Endodermal cell (in vitro differentiated cells): ENCODE measurements around the gene KCNMA1. TPM values are rescaled to one million over a fixed set of nuclear protein-coding genes. Genes with fewer than 3 reads are reported as not detected.
A peak's percentile ranks its signal among the peaks of the same experiment; 100 is the strongest.

ENCODE experiments used
- DNase-seq: peaks from one replicate; pipeline ENCODE4 v3.0.0-alpha.2; 2017
- H3K27ac ChIP-seq: 2 replicates; pipeline ENCODE4 v1.5.1; 2013; ENCODE audit warnings: mild to moderate bottlenecking, low read depth, low read length, moderate library complexity
- H3K27me3 ChIP-seq: 2 replicates; pipeline ENCODE4 v1.6.1; 2013; ENCODE audit warnings: mild to moderate bottlenecking, low read length, moderate library complexity; ENCODE audit not compliant: insufficient read depth, control insufficient read depth, poor library complexity, severe bottlenecking
- H3K36me3 ChIP-seq: 2 replicates; pipeline ENCODE4 v1.7.0; 2013; ENCODE audit warnings: mild to moderate bottlenecking, low read length, moderate library complexity; ENCODE audit not compliant: control insufficient read depth, insufficient read depth
- H3K4me1 ChIP-seq: one replicate; pipeline ENCODE4 v1.7.0; 2013; ENCODE audit warnings: low read length; ENCODE audit not compliant: control insufficient read depth, insufficient read depth
- H3K4me3 ChIP-seq: 2 replicates; pipeline ENCODE4 v1.5.1; 2013; ENCODE audit warnings: mild to moderate bottlenecking, low read length, moderate library complexity
- H3K9ac ChIP-seq: 2 replicates; pipeline ENCODE4 v1.6.1; 2013; ENCODE audit warnings: mild to moderate bottlenecking, low read length, moderate library complexity; ENCODE audit not compliant: poor library complexity, severe bottlenecking; ENCODE audit errors: extremely low read depth
- H3K9me3 ChIP-seq: 2 replicates; pipeline ENCODE4 v1.6.1; 2013; ENCODE audit warnings: mild to moderate bottlenecking, low read length, moderate library complexity; ENCODE audit not compliant: control insufficient read depth
- H3K27ac Mint-ChIP-seq: 2 replicates; pipeline ENCODE4 v1.8.0; 2020; ENCODE audit warnings: mixed read lengths
- H3K27me3 Mint-ChIP-seq: 2 replicates; pipeline ENCODE4 v1.8.0; 2021; ENCODE audit warnings: mild to moderate bottlenecking, mixed read lengths; ENCODE audit not compliant: insufficient read depth
- H3K36me3 Mint-ChIP-seq: 2 replicates; pipeline ENCODE4 v1.8.0; 2020; ENCODE audit warnings: low read depth, mixed read lengths
- H3K4me1 Mint-ChIP-seq: 2 replicates; pipeline ENCODE4 v1.8.0; 2020; ENCODE audit warnings: mixed read lengths
- H3K4me3 Mint-ChIP-seq: 2 replicates; pipeline ENCODE4 v1.8.0; 2020; ENCODE audit warnings: mild to moderate bottlenecking, moderate library complexity, mixed read lengths
- H3K9me3 Mint-ChIP-seq: 2 replicates; pipeline ENCODE4 v1.8.0; 2020; ENCODE audit warnings: mild to moderate bottlenecking, mixed read lengths
- CTCF ChIP-seq: fragments of 200-600 bp; sonication (generic); conservative IDR thresholded peaks from 2 replicates; pipeline ENCODE4 v1.5.0; 2021; ENCODE audit warnings: antibody characterized with exemption, mild to moderate bottlenecking
- WGBS, 2 experiments: methylation state at CpG; one replicate each; pipeline versions ENCODE4 v1.1.5 to v1.1.7; 2013; ENCODE audit warnings: missing lambda C conversion rate in 2 of 2, mixed read lengths in 1 of 2; ENCODE audit not compliant: insufficient coverage in 1 of 2, insufficient read length in 1 of 2; 5-methylcytosine and 5-hydroxymethylcytosine counted together
- total RNA-seq, 2 donors: library from RNA; stranded (reverse); fragmentation: NEBNext Ultra II Directional in 1 of 2; extraction: Animal tissue kit (Norgen Biotek cat#: 25700) in 1 of 2; gene quantifications; 2 replicates in 1 of 2; 3 replicates in 1 of 2; pipeline ENCODE4 v1.2.1, GENCODE V29; 2021

The KCNMA1 gene
- total RNA-seq, 2 donors from 2014 or later: 0.55 to 1.3 TPM

GRCh38 chr10:77524281-77524711, 113.3 kb downstream of the KCNMA1 start:
- no peak for TF ChIP-seq CTCF
- Histone ChIP-seq H3K27me3 (no peaks in the 10 kb centered on the region), H3K4me3 (no peak overlapping the region), H3K36me3 (no peaks in the 10 kb centered on the region), H3K27ac (no peak overlapping the region), H3K9ac (no peak overlapping the region), H3K9me3 (no peaks in the 10 kb centered on the region), H3K4me1 (no peaks in the 10 kb centered on the region)
- DNase-seq: peak; percentile 5
- Mint-ChIP-seq H3K27ac (no peak overlapping the region), H3K36me3 (no peaks in the 10 kb centered on the region), H3K4me1 (no peaks in the 10 kb centered on the region), H3K4me3 (no peak overlapping the region), H3K27me3 (no peaks in the 10 kb centered on the region), H3K9me3 (no peaks in the 10 kb centered on the region)
- WGBS, 2 experiments: 57 to 76% methylated on average over 4 to 6 of the region's 6 CpGs

- Histone ChIP-seq H3K27me3 (no peaks in the 10 kb centered on the region), H3K9ac (no peak overlapping the region), H3K4me3 (no peak overlapping the region), H3K9me3 (no peaks in the 10 kb centered on the region), H3K4me1 (no peaks in the 10 kb centered on the region), H3K27ac (no peak overlapping the region), H3K36me3 (no peaks in the 10 kb centered on the region)
- peak; percentile 51 for DNase-seq
- H3K27me3 Mint-ChIP-seq: no peaks in the 10 kb centered on the region
- no peak overlapping the region for H3K4me3 Mint-ChIP-seq
- 64 to 75% methylated on average over 2 to 4 of the region's 4 CpGs for WGBS, 2 experiments
- no peaks in the 10 kb centered on the region for H3K9me3 Mint-ChIP-seq
- H3K36me3 Mint-ChIP-seq: no peaks in the 10 kb centered on the region
- no peak for TF ChIP-seq CTCF
- H3K27ac Mint-ChIP-seq: no peak overlapping the region
- H3K4me1 Mint-ChIP-seq: no peaks in the 10 kb centered on the region
These were observed 115.3 kb downstream of the KCNMA1 start for GRCh38 chr10:77522268-77522809.

- H3K9me3 ChIP-seq: no peaks in the 10 kb centered on the region
- H3K27ac Mint-ChIP-seq: no peak overlapping the region
- H3K4me3 ChIP-seq: no peak overlapping the region
These were observed 116.6 kb downstream of the KCNMA1 start for GRCh38 chr10:77520995-77521394.

More at GRCh38 chr10:77520995-77521394, 116.6 kb downstream of the KCNMA1 start:
- H3K36me3 Mint-ChIP-seq: no peaks in the 10 kb centered on the region
- 88 to 96% methylated on average over 2 of the region's 2 CpGs for WGBS, 2 experiments
- Histone ChIP-seq H3K27ac (no peak overlapping the region), H3K36me3 (no peaks in the 10 kb centered on the region), H3K4me1 (no peaks in the 10 kb centered on the region), H3K27me3 (no peaks in the 10 kb centered on the region), H3K9ac (no peak overlapping the region)
- H3K4me1 Mint-ChIP-seq: no peaks in the 10 kb centered on the region
- H3K27me3 Mint-ChIP-seq: no peaks in the 10 kb centered on the region
- DNase-seq: peak; percentile 10
- TF ChIP-seq CTCF: no peak
- no peaks in the 10 kb centered on the region for H3K9me3 Mint-ChIP-seq
- H3K4me3 Mint-ChIP-seq: no peak overlapping the region
